Activated CD4-positive, alpha-beta T cell treated with anti-CD3 and anti-CD28 coated beads, Interleukin-2, amount 10 ng/mL, durations not matched to agents 7 days and 5 days (primary cell): Measurements from ENCODE around the gene C1orf21. TPM values are rescaled to one million over a fixed set of nuclear protein-coding genes. Genes with fewer than 3 reads are reported as not detected.

ENCODE experiments used
- CTCF ChIA-PET: fragments of 350-600 bp; sonication (Branson Sonifier 250); formaldehyde crosslinking; loops from one replicate; lab custom pipeline; 2021; ENCODE audit warnings: antibody characterized with exemption; lab: Charles Lee
- POLR2A ChIA-PET: fragments of 350-600 bp; sonication (Branson Sonifier 250); formaldehyde crosslinking; loops from one replicate; lab custom pipeline; 2021; ENCODE audit warnings: antibody characterized with exemption; lab: Charles Lee
- DNase-seq: peaks from one replicate; pipeline ENCODE4 v3.0.0-alpha.2; 2020
- H3K27ac Mint-ChIP-seq: one replicate; pipeline ENCODE4 v1.8.0; 2021; ENCODE audit warnings: mild to moderate bottlenecking, moderate library complexity, mixed read lengths
- H3K27me3 Mint-ChIP-seq: one replicate; pipeline ENCODE4 v1.8.0; 2021; ENCODE audit warnings: mixed read lengths
- H3K36me3 Mint-ChIP-seq: one replicate; pipeline ENCODE4 v1.8.0; 2021; ENCODE audit warnings: low read depth, mixed read lengths
- H3K4me1 Mint-ChIP-seq: one replicate; pipeline ENCODE4 v1.8.0; 2021; ENCODE audit warnings: mixed read lengths
- H3K4me3 Mint-ChIP-seq: one replicate; pipeline ENCODE4 v1.8.0; 2021; ENCODE audit warnings: mild to moderate bottlenecking, moderate library complexity, mixed read lengths
- H3K9me3 Mint-ChIP-seq: one replicate; pipeline ENCODE4 v1.8.0; 2021; ENCODE audit warnings: mixed read lengths
- total RNA-seq, 2 experiments: library from RNA; stranded (reverse); gene quantifications; one replicate each; pipeline ENCODE4 v1.2.3, GENCODE V29; 2021

Gene C1orf21
- total RNA-seq, 2 experiments from 2014 or later: 7.4 to 8.1 TPM

GRCh38 chr1:184622136-184622823 lies 235.5 kb downstream of the C1orf21 start:
- ChIA-PET CTCF (no interaction called here), POLR2A (no interaction called here)
- no peak for DNase-seq
- H3K4me1 Mint-ChIP-seq: no peaks in the 10 kb centered on the region
- no peaks in the 10 kb centered on the region for H3K9me3 Mint-ChIP-seq
- no peak overlapping the region for H3K4me3 Mint-ChIP-seq
- H3K36me3 Mint-ChIP-seq: no peaks in the 10 kb centered on the region
- H3K27me3 Mint-ChIP-seq: no peaks in the 10 kb centered on the region
- H3K27ac Mint-ChIP-seq: no peak overlapping the region

GRCh38 chr1:184623404-184623803 lies 236.6 kb downstream of the C1orf21 start:
- H3K27ac Mint-ChIP-seq: no peak overlapping the region
- no peaks in the 10 kb centered on the region for H3K9me3 Mint-ChIP-seq
- ChIA-PET CTCF (no interaction called here), POLR2A (no interaction called here)
- H3K4me1 Mint-ChIP-seq: no peaks in the 10 kb centered on the region
- no peaks in the 10 kb centered on the region for H3K27me3 Mint-ChIP-seq
- DNase-seq: no peak
- no peaks in the 10 kb centered on the region for H3K36me3 Mint-ChIP-seq
- H3K4me3 Mint-ChIP-seq: no peak overlapping the region

- no peak overlapping the region for H3K27ac Mint-ChIP-seq
- DNase-seq: no peak
- ChIA-PET POLR2A (no interaction called here), CTCF (no interaction called here)
- no peaks in the 10 kb centered on the region for H3K4me1 Mint-ChIP-seq
- no peaks in the 10 kb centered on the region for H3K9me3 Mint-ChIP-seq
- no peak overlapping the region for H3K4me3 Mint-ChIP-seq
- no peaks in the 10 kb centered on the region for H3K27me3 Mint-ChIP-seq
- no peaks in the 10 kb centered on the region for H3K36me3 Mint-ChIP-seq
Observed at GRCh38 chr1:184624051-184624450, 237.2 kb downstream of the C1orf21 start.

GRCh38 chr1:184624626-184625025 lies 237.8 kb downstream of the C1orf21 start:
- Mint-ChIP-seq H3K4me3 (no peak overlapping the region), H3K4me1 (no peaks in the 10 kb centered on the region), H3K9me3 (no peaks in the 10 kb centered on the region), H3K27ac (no peak overlapping the region), H3K27me3 (no peaks in the 10 kb centered on the region), H3K36me3 (no peaks in the 10 kb centered on the region)
- no peak for DNase-seq
- ChIA-PET CTCF (no interaction called here), POLR2A (no interaction called here)

- H3K27ac Mint-ChIP-seq: no peak overlapping the region
- no peaks in the 10 kb centered on the region for H3K36me3 Mint-ChIP-seq
- H3K27me3 Mint-ChIP-seq: no peaks in the 10 kb centered on the region
- no peaks in the 10 kb centered on the region for H3K4me1 Mint-ChIP-seq
- ChIA-PET POLR2A (no interaction called here), CTCF (no interaction called here)
- no peak overlapping the region for H3K4me3 Mint-ChIP-seq
- H3K9me3 Mint-ChIP-seq: no peaks in the 10 kb centered on the region
- no peak for DNase-seq
Observed at GRCh38 chr1:184625271-184625670, 238.4 kb downstream of the C1orf21 start.

GRCh38 chr1:184626076-184627006 lies 239.5 kb downstream of the C1orf21 start:
- H3K9me3 Mint-ChIP-seq: no peaks in the 10 kb centered on the region
- POLR2A ChIA-PET: no interaction called here
- no peak overlapping the region for H3K27ac Mint-ChIP-seq
- no peaks in the 10 kb centered on the region for H3K4me1 Mint-ChIP-seq
- no peak for DNase-seq
- H3K4me3 Mint-ChIP-seq: no peak overlapping the region
- no peaks in the 10 kb centered on the region for H3K36me3 Mint-ChIP-seq
- no peaks in the 10 kb centered on the region for H3K27me3 Mint-ChIP-seq
- CTCF ChIA-PET: interaction anchor here (1.0 kb wide), 1 partner anchor 10 kb away, joined by 3 read pairs; no protein-coding TSS in a partner anchor

GRCh38 chr1:184627007-184627341 lies 240.1 kb downstream of the C1orf21 start:
- Mint-ChIP-seq H3K27ac (no peak overlapping the region), H3K4me1 (no peaks in the 10 kb centered on the region), H3K36me3 (no peaks in the 10 kb centered on the region), H3K27me3 (no peaks in the 10 kb centered on the region), H3K4me3 (no peak overlapping the region), H3K9me3 (no peaks in the 10 kb centered on the region)
- ChIA-PET CTCF (interaction anchor here (1.0 kb wide), 1 partner anchor 10 kb away, joined by 3 read pairs; no protein-coding TSS in a partner anchor), POLR2A (no interaction called here)
- no peak for DNase-seq

GRCh38 chr1:184629266-184629665 lies 242.4 kb downstream of the C1orf21 start:
- ChIA-PET CTCF (no interaction called here), POLR2A (no interaction called here)
- H3K36me3 Mint-ChIP-seq: no peaks in the 10 kb centered on the region
- H3K9me3 Mint-ChIP-seq: no peaks in the 10 kb centered on the region
- no peak for DNase-seq
- no peaks in the 10 kb centered on the region for H3K27me3 Mint-ChIP-seq
- H3K27ac Mint-ChIP-seq: no peak overlapping the region
- no peaks in the 10 kb centered on the region for H3K4me1 Mint-ChIP-seq
- no peak overlapping the region for H3K4me3 Mint-ChIP-seq

- DNase-seq: no peak
- POLR2A ChIA-PET: interaction anchor here (0.6 kb wide), 1 partner anchor 42 kb away, joined by 3 read pairs; no protein-coding TSS in a partner anchor
- Mint-ChIP-seq H3K27me3 (no peaks in the 10 kb centered on the region), H3K27ac (no peak overlapping the region), H3K36me3 (no peaks in the 10 kb centered on the region), H3K4me3 (no peak overlapping the region), H3K4me1 (no peaks in the 10 kb centered on the region), H3K9me3 (no peaks in the 10 kb centered on the region)
- CTCF ChIA-PET: interaction anchor here (0.6 kb wide), 2 partner anchors 1108 to 1747 kb away, joined by 3 read pairs; no protein-coding TSS in a partner anchor
Observed at GRCh38 chr1:184630679-184631060, 243.8 kb downstream of the C1orf21 start.

GRCh38 chr1:184632415-184633175 lies 245.8 kb downstream of the C1orf21 start:
- ChIA-PET POLR2A (no interaction called here), CTCF (no interaction called here)
- H3K4me1 Mint-ChIP-seq: no peaks in the 10 kb centered on the region
- no peaks in the 10 kb centered on the region for H3K9me3 Mint-ChIP-seq
- no peak overlapping the region for H3K27ac Mint-ChIP-seq
- H3K4me3 Mint-ChIP-seq: no peak overlapping the region
- no peak for DNase-seq
- H3K27me3 Mint-ChIP-seq: no peaks in the 10 kb centered on the region
- H3K36me3 Mint-ChIP-seq: no peaks in the 10 kb centered on the region

GRCh38 chr1:184633785-184634184 lies 247.0 kb downstream of the C1orf21 start:
- Mint-ChIP-seq H3K9me3 (no peaks in the 10 kb centered on the region), H3K27me3 (no peaks in the 10 kb centered on the region), H3K4me1 (no peaks in the 10 kb centered on the region), H3K4me3 (no peak overlapping the region), H3K36me3 (no peaks in the 10 kb centered on the region), H3K27ac (no peak overlapping the region)
- DNase-seq: no peak
- CTCF ChIA-PET: no interaction called here
- POLR2A ChIA-PET: no interaction called here

GRCh38 chr1:184634296-184634695 lies 247.5 kb downstream of the C1orf21 start:
- no peak overlapping the region for H3K27ac Mint-ChIP-seq
- no peaks in the 10 kb centered on the region for H3K27me3 Mint-ChIP-seq
- H3K36me3 Mint-ChIP-seq: no peaks in the 10 kb centered on the region
- POLR2A ChIA-PET: no interaction called here
- no peaks in the 10 kb centered on the region for H3K4me1 Mint-ChIP-seq
- CTCF ChIA-PET: no interaction called here
- no peak for DNase-seq
- H3K9me3 Mint-ChIP-seq: no peaks in the 10 kb centered on the region
- H3K4me3 Mint-ChIP-seq: no peak overlapping the region
